Right lobe of liver (tissue), 4 donors: ENCODE results near the gene FYN.

Experiments used
- POLR2A ChIP-seq: fragments of 450-650 bp; IDR thresholded peaks from one replicate; pipeline ENCODE4 v1.6.1; 2017; ENCODE audit warnings: antibody characterized with exemption, mild to moderate bottlenecking
- TF ChIP-seq, protein P1 (sequence below), 4 donors: fragments of 200-600 bp in 3 of 4; fragments of 450-650 bp in 1 of 4; IDR thresholded peaks; one replicate each; pipeline versions ENCODE4 v1.5.1 to v1.8.0; 2016 to 2022; ENCODE audit warnings: antibody characterized with exemption in 4 of 4, mild to moderate bottlenecking in 2 of 4
- donor health status: DM: no; HTN: no; CAD: no.
- donor health status: DM: no; HTN: no; CAD: no.
- donor health status: DM: no; HTN: yes; CAD: no.

DNA sequence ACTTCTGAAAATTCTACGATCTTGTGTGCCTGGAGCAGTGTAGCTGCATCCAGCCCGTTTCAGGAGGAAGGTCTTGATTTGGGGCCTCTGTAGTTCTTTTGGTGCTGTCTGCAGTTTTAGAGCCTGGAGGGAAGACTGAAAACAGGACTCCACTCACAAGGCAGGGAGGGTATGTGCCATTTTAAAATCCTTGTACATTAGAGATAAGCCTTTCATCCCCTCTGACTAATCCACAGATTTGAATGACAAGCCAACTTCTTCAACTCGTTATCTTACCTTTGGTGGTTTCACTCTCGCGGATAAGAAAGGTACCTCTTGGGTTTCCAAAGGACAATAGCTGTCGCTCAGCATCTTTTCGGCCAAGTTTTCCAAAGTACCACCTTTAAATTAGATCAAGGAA lies 169.5 kb downstream of the FYN start:
- TF ChIP-seq, protein P1, sequence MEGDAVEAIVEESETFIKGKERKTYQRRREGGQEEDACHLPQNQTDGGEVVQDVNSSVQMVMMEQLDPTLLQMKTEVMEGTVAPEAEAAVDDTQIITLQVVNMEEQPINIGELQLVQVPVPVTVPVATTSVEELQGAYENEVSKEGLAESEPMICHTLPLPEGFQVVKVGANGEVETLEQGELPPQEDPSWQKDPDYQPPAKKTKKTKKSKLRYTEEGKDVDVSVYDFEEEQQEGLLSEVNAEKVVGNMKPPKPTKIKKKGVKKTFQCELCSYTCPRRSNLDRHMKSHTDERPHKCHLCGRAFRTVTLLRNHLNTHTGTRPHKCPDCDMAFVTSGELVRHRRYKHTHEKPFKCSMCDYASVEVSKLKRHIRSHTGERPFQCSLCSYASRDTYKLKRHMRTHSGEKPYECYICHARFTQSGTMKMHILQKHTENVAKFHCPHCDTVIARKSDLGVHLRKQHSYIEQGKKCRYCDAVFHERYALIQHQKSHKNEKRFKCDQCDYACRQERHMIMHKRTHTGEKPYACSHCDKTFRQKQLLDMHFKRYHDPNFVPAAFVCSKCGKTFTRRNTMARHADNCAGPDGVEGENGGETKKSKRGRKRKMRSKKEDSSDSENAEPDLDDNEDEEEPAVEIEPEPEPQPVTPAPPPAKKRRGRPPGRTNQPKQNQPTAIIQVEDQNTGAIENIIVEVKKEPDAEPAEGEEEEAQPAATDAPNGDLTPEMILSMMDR (IDR thresholded peaks at IDR 0.05) = no peak
- no peak for TF ChIP-seq POLR2A
